Measurements from ENCODE around the gene TNFRSF12A.
A peak's percentile ranks its signal among the peaks of the same experiment; 100 is the strongest.

Gene TNFRSF12A

DNA sequence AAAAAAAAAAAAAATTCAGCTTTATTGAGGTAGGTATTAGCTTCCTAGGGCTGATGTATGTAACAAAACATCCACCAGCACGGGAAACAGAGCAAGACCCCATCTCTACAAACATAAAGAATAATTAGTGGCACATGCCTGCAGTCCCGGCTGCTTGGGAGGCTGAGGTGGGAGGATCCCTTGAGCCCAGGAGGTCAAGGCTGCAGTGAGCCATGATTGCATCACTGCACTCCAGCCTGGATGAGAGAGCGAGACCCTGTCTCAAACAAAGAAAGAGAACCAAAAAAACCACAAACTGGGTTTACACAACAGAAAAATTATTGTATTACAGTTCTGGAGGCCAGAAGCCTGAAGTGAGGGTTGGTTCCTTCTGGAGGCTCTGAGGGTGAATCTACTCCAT, 22.2 kb downstream of the TNFRSF12A start:
- Mint-ChIP-seq H3K9me3 (no peaks in the 10 kb centered on the region), H3K27ac (no peak overlapping the region), H3K4me3 (no peak overlapping the region), H3K27me3 (ENCODE audit: low read depth) (peaks cover 92% of the 10 kb centered on the region), H3K4me1 (peaks cover 5% of the 10 kb centered on the region), H3K36me3 (ENCODE audit: low read depth) (no peaks in the 10 kb centered on the region)
- TF ChIP-seq, protein P1, sequence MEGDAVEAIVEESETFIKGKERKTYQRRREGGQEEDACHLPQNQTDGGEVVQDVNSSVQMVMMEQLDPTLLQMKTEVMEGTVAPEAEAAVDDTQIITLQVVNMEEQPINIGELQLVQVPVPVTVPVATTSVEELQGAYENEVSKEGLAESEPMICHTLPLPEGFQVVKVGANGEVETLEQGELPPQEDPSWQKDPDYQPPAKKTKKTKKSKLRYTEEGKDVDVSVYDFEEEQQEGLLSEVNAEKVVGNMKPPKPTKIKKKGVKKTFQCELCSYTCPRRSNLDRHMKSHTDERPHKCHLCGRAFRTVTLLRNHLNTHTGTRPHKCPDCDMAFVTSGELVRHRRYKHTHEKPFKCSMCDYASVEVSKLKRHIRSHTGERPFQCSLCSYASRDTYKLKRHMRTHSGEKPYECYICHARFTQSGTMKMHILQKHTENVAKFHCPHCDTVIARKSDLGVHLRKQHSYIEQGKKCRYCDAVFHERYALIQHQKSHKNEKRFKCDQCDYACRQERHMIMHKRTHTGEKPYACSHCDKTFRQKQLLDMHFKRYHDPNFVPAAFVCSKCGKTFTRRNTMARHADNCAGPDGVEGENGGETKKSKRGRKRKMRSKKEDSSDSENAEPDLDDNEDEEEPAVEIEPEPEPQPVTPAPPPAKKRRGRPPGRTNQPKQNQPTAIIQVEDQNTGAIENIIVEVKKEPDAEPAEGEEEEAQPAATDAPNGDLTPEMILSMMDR (IDR thresholded peaks at IDR 0.05; ENCODE audit: unreplicated experiment in 3 of 3) = no peak

DNA sequence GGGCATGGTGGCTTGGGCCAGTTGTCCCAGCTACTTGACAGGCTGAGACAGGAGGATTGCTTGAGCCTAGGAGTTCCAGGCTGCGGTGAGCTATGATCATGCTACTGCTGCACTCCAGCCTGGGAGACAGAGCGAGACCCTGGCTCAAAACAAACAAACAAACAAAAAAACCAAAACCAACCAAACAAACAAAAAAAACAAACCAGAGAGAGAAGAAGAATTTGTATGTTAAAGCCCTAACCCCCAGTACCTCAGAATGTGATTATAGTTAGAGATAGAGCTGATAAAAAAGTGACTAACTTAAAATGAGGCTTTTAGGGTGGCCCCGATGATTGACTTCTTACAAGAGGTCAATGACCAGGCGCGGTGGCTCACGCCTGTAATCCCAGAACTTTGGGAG, 24.5 kb downstream of the TNFRSF12A start:
- Mint-ChIP-seq H3K4me1 (peaks cover 5% of the 10 kb centered on the region), H3K27me3 (ENCODE audit: low read depth) (peaks cover 92% of the 10 kb centered on the region), H3K36me3 (ENCODE audit: low read depth) (no peaks in the 10 kb centered on the region), H3K9me3 (no peaks in the 10 kb centered on the region), H3K27ac (no peak overlapping the region), H3K4me3 (peak overlapping the region; percentile 69 to 81 (median 77))
- TF ChIP-seq, protein P1 (IDR thresholded peaks at IDR 0.05; ENCODE audit: unreplicated experiment in 3 of 3) = no peak

DNA sequence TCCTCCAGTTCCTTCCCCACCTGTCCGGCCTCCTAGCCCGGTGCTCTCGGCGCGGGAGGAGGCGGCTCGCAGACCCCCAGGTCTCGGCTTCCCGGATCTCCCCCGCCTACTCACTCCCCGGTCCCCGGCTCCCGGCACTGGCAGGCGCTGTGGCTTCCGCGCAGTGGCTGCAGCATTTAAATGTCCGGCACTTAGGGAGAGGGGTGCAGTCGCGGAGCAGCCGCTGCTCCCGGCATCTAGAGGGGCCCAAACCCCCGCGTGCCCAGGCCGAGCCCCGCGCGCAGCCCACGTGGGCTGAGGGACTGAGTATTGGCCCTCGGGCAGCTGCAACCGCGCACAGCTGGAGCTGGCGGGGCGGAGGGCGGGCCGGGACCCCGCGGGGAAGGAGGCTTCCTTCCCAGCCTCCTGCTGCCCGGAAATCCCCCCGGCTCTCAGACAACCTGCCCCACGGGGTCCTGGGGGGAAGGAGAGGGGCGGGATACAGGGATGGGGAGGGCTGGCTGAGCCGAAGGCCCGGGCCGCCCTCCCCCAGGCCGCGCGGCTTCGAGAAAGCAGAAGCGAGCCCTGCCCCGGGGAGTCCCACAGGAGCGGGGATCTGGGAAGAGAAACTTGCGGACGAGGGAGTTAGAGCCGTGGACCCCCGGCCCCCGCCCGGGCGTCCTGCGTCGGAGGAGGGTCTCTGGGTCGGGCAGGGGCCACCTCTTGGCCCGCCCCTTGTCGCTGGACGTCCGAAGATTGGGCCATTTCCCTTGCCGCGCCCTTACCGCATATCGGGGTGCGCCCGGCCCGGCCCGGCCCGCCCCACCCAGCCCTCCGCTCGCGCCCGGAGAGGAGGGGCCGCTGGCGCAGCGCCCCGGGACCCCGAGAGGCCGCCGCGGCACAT, 25.8 kb downstream of the TNFRSF12A start, which contains the start of gene MMP25:
Gene MMP25, plus strand, starts transcription at position 804 of the 883 bp plus-strand sequence. CDS start 357 bp downstream, outside the sequence.
- Mint-ChIP-seq H3K9me3 (no peaks in the 10 kb centered on the region), H3K27ac (no peak within 1 kb of the TSS), H3K4me1 (peaks cover 5% of the 10 kb centered on the region)

DNA sequence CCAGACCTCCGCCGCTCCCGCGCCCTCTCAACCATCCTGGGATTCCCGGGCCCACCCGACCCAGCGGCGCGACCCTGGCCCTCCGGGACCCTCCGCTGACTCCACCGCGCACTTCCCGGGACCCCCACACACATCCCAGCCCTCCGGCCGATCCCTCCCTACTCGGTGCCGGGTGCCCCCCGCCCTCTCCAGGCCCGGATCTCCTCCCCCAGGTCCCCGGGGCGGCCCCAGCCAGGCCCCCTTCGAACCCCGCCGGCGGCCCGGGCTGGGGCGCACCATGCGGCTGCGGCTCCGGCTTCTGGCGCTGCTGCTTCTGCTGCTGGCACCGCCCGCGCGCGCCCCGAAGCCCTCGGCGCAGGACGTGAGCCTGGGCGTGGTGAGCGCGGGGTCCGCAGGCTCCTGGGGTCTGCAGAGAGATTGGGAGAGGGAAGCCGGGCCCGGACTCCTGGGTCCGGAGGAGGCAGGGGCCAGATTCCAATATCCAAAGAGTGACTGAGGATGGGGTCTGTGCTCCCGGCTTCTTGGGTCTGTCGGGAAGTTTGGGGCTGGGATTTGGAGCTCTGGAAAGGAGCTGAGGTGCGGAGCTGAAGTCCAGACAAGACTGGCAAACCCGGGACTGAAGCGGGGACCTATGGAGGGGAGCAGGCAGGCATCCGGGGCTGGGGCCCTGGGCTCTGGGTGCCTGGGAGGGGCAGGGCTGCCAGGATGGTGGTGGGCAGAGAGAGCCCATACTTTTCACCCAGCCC, 26.6 kb downstream of the TNFRSF12A start:
- Mint-ChIP-seq H3K4me3 (peak overlapping the region in 2 of 3 experiments; percentile 53 to 60), H3K4me1 (peaks cover 5% of the 10 kb centered on the region), H3K9me3 (no peaks in the 10 kb centered on the region), H3K36me3 (ENCODE audit: low read depth) (no peaks in the 10 kb centered on the region), H3K27ac (no peak overlapping the region), H3K27me3 (ENCODE audit: low read depth) (peaks cover 89% of the 10 kb centered on the region)
- TF ChIP-seq, protein P1 (IDR thresholded peaks at IDR 0.05; ENCODE audit: unreplicated experiment in 3 of 3) = no peak

More for the DNA sequence above, 25.8 kb downstream of the TNFRSF12A start, which contains the start of gene MMP25:
- TF ChIP-seq, protein P1 (IDR thresholded peaks at IDR 0.05; ENCODE audit: unreplicated experiment in 3 of 3) = no peak
- peaks cover 92% of the 10 kb centered on the region for H3K27me3 Mint-ChIP-seq (ENCODE audit: low read depth)
- H3K36me3 Mint-ChIP-seq (ENCODE audit: low read depth) = no peaks in the 10 kb centered on the region
- peak within 1 kb of the TSS; percentile 73 to 81 (median 73) for H3K4me3 Mint-ChIP-seq

DNA sequence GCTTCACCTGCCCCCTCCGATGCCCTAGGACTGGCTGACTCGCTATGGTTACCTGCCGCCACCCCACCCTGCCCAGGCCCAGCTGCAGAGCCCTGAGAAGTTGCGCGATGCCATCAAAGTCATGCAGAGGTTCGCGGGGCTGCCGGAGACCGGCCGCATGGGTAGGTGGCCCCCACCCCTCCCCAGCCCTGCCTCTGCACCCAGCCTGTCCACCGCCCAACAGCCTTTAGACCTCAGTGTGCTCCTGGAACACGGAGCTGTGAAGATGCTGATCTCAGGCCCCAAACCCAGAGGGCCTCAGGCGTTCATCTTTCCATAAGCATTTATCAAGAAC, 27.2 kb downstream of the TNFRSF12A start:
- no peaks in the 10 kb centered on the region for H3K36me3 Mint-ChIP-seq (ENCODE audit: low read depth)
- TF ChIP-seq, protein P1 (IDR thresholded peaks at IDR 0.05; ENCODE audit: unreplicated experiment in 3 of 3) = no peak
- no peak overlapping the region for H3K27ac Mint-ChIP-seq
- peak overlapping the region in 2 of 3 experiments; percentile 47 to 74 for H3K4me3 Mint-ChIP-seq
- H3K27me3 Mint-ChIP-seq (ENCODE audit: low read depth) = peaks cover 89% of the 10 kb centered on the region
- H3K9me3 Mint-ChIP-seq = no peaks in the 10 kb centered on the region
- H3K4me1 Mint-ChIP-seq = peaks cover 5% of the 10 kb centered on the region

All from nephron (organoid).